ENCODE data around the gene FOXD1. TPM values are rescaled to one million over a fixed set of nuclear protein-coding genes. Genes with fewer than 3 reads are reported as not detected.

Gene FOXD1
- total RNA-seq, 1 experiment from 2014 or later = 4.4 TPM

DNA sequence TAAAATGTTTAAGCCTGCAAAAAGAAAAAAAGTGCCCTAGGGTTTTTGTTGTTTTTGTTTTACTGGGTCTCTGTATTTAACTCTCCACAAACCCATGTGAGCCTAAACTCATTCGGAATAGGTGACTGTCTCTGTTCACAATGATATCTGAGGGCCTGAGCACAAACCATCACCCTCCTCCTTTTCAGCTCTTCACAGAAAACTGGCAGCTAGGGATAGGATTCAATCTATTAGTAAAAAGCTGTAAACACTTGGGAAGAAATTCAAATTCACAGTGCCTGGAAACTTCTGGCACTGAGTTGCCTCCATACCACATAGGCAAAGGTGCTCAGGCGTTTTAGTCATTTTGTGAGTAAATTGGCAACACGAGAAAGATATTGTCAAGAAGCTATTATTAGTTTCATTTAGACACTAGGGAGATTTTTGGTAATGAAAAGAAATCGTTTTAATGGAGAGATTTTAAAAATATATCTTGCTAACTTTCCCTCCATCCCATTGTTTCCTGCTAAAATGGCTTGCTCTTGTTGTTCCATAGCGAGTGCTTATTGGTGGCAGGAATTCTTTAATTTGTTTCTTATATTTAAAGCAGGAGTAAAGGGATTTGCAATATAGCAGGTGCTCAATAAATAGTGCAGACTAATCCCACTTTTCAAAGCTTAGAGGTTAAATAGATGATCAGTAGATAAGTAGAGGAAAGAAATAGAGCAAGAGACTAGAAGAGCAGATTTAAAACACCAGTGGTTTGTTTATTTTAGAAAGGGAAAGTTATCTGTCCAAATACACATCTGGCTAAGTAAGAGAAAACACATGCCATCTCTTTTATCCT, 9.7 kb downstream of the FOXD1 start:
- CTCF ChIA-PET = no interaction called here
- POLR2A ChIA-PET (ENCODE audit: low non-redundant PET) = no interaction called here
- intact Hi-C loops (cut with micrococcal nuclease; ENCODE audit: unreplicated experiment) = loop anchor here (5.0 kb wide), 1 partner anchor 222 kb away; no protein-coding TSS in a partner anchor

GRCh38 chr5:73437777-73438644, 10.6 kb downstream of the FOXD1 start:
- POLR2A ChIA-PET (ENCODE audit: low non-redundant PET) = no interaction called here
- DNase-seq (ENCODE audit: low spot score) = no peak
- H3K4me3 ChIP-seq (ENCODE audit: low read depth, low read length, poor library complexity, severe bottlenecking) = peak overlapping the region; percentile 36
- TF ChIP-seq EZH2 (IDR thresholded peaks at IDR 0.05; ENCODE audit: borderline replicate concordance, low read depth, low read length, poor library complexity, severe bottlenecking) (no peak), CTCF (conservative IDR thresholded peaks at IDR 0.05; ENCODE audit: low read depth, low read length) (no peak)
- intact Hi-C loops (cut with micrococcal nuclease; ENCODE audit: unreplicated experiment) = loop anchor here (5.0 kb wide), 1 partner anchor 221 kb away; no protein-coding TSS in a partner anchor
- no TSS peak for BruUV-seq (replicated peaks)
- CTCF ChIA-PET = no interaction called here
- no peaks in the 10 kb centered on the region for H3K27me3 ChIP-seq (replicated peaks; ENCODE audit: insufficient read depth, low read depth, low read length, poor library complexity)
- H3K27ac ChIP-seq (ENCODE audit: low read depth, low read length, poor library complexity, severe bottlenecking) = no peak overlapping the region
- H3K4me1 ChIP-seq (ENCODE audit: insufficient read depth, low read length, poor library complexity, severe bottlenecking) = peaks cover 9% of the 10 kb centered on the region
- H3K36me3 ChIP-seq (ENCODE audit: insufficient read depth, low read length, poor library complexity, severe bottlenecking) = no peaks in the 10 kb centered on the region
- no peaks in the 10 kb centered on the region for H3K9me3 ChIP-seq (ENCODE audit: low read depth, low read length, poor library complexity, severe bottlenecking)

More for the DNA sequence above, 9.7 kb downstream of the FOXD1 start:
- Histone ChIP-seq H3K36me3 (ENCODE audit: insufficient read depth, low read length, poor library complexity, severe bottlenecking) (no peaks in the 10 kb centered on the region), H3K27ac (ENCODE audit: low read depth, low read length, poor library complexity, severe bottlenecking) (no peak overlapping the region), H3K4me1 (ENCODE audit: insufficient read depth, low read length, poor library complexity, severe bottlenecking) (peaks cover 9% of the 10 kb centered on the region), H3K27me3 (replicated peaks; ENCODE audit: insufficient read depth, low read depth, low read length, poor library complexity) (peaks cover 8% of the 10 kb centered on the region), H3K4me3 (ENCODE audit: low read depth, low read length, poor library complexity, severe bottlenecking) (no peak overlapping the region), H3K9me3 (ENCODE audit: low read depth, low read length, poor library complexity, severe bottlenecking) (no peaks in the 10 kb centered on the region)
- no peak for TF ChIP-seq CTCF (conservative IDR thresholded peaks at IDR 0.05; ENCODE audit: low read depth, low read length)
- TF ChIP-seq EZH2 (IDR thresholded peaks at IDR 0.05; ENCODE audit: borderline replicate concordance, low read depth, low read length, poor library complexity, severe bottlenecking) = no peak
- BruUV-seq (replicated peaks) = no TSS peak
- DNase-seq (ENCODE audit: low spot score) = no peak

- DNase-seq (ENCODE audit: low spot score) = peak; percentile 37
- intact Hi-C loops (cut with micrococcal nuclease; ENCODE audit: unreplicated experiment) = loop anchor here (5.0 kb wide), 1 partner anchor 220 kb away; no protein-coding TSS in a partner anchor
- ChIA-PET POLR2A (ENCODE audit: low non-redundant PET) (no interaction called here), CTCF (no interaction called here)
- no TSS peak for BruUV-seq (replicated peaks)
- H3K9me3 ChIP-seq (ENCODE audit: low read depth, low read length, poor library complexity, severe bottlenecking) = no peaks in the 10 kb centered on the region
- no peak overlapping the region for H3K27ac ChIP-seq (ENCODE audit: low read depth, low read length, poor library complexity, severe bottlenecking)
- peaks cover 9% of the 10 kb centered on the region for H3K4me1 ChIP-seq (ENCODE audit: insufficient read depth, low read length, poor library complexity, severe bottlenecking)
- H3K36me3 ChIP-seq (ENCODE audit: insufficient read depth, low read length, poor library complexity, severe bottlenecking) = no peaks in the 10 kb centered on the region
- TF ChIP-seq EZH2 (IDR thresholded peaks at IDR 0.05; ENCODE audit: borderline replicate concordance, low read depth, low read length, poor library complexity, severe bottlenecking) = no peak
- TF ChIP-seq CTCF (conservative IDR thresholded peaks at IDR 0.05; ENCODE audit: low read depth, low read length) = peak; percentile 55
- no peaks in the 10 kb centered on the region for H3K27me3 ChIP-seq (replicated peaks; ENCODE audit: insufficient read depth, low read depth, low read length, poor library complexity)
- peak overlapping the region; percentile 36 for H3K4me3 ChIP-seq (ENCODE audit: low read depth, low read length, poor library complexity, severe bottlenecking)
Measured at GRCh38 chr5:73437101-73437776, 11.3 kb downstream of the FOXD1 start.

Data from A673 (cell line).